GM20000 (cell line): ENCODE measurements around the gene IKZF5.

Experiments used
- DNase-seq: peaks from one replicate; pipeline ENCODE4 v3.0.0; 2012; ENCODE audit warnings: low spot score
- CTCF ChIP-seq: IDR thresholded peaks from 2 replicates; pipeline ENCODE4 v1.5.1; 2012; ENCODE audit warnings: mild to moderate bottlenecking, control low read depth; ENCODE audit errors: extremely low read depth, missing control alignments

The IKZF5 gene

GRCh38 chr10:122957474-122957873 is 51.1 kb downstream of the IKZF5 start:
- no peak for DNase-seq
- TF ChIP-seq CTCF: no peak

GRCh38 chr10:122955892-122956291 is 52.7 kb downstream of the IKZF5 start:
- no peak for TF ChIP-seq CTCF
- DNase-seq: no peak

GRCh38 chr10:122954731-122955050 is 53.9 kb downstream of the IKZF5 start:
- no peak for TF ChIP-seq CTCF
- DNase-seq: no peak

- TF ChIP-seq CTCF: no peak
- peak; percentile 94 for DNase-seq
Observed at GRCh38 chr10:122953902-122954730, 54.5 kb downstream of the IKZF5 start, which contains the start of gene C10orf88. Gene C10orf88, minus strand, starts transcription at chr10:122954227. Its CDS starts 49 bp downstream, at chr10:122954178.

- TF ChIP-seq CTCF: no peak
- no peak for DNase-seq
Observed at GRCh38 chr10:122949296-122949695, 59.3 kb downstream of the IKZF5 start.
